Measurements from ENCODE around the gene VAV2. TPM values are rescaled to one million over a fixed set of nuclear protein-coding genes. Genes with fewer than 3 reads are reported as not detected.
A peak's percentile ranks its signal among the peaks of the same experiment; 100 is the strongest.

The VAV2 gene
- polyA plus RNA-seq, 1 of the 3 experiments (the other 2 are of a cell fraction) = 14.9 TPM

GRCh38 chr9:133979921-133980863, 11.9 kb downstream of the VAV2 start (continued):
- TF ChIP-seq FOSL2 (IDR thresholded peaks at IDR 0.05; ENCODE audit: borderline replicate concordance, low read depth) (no peak), TCF12 (IDR thresholded peaks at IDR 0.05) (no peak)

DNA sequence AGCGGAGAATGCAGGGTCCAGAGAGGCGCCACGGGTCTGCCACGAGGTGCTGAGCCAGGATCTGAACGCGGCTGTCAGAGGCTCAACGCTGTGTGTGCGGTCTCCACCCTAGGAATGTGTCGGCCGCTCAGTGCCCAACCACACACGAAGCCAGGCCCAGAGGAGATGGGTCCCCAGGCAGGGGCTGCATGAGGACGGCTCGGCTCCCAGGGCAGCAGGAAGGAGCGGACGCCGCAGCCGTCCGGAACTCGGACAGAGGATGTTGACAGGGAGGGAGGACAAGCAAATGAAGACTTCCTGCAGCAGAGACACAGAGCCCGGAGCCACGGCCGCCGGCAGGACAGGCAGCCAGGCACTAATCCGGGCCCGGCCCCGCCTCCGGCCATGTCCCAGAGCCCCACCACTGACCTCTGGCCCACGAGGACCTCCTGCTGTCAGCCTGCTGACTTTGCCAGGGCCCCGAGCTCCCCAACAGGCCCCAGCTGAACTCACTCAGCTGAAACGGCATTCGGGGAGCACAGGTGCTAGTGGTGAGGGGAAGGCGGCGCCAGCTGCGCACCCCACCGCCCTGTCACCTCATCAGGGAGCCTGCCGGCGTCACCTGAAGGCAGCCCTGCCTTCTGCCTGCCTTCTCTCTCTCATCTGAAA, 12.7 kb downstream of the VAV2 start:
- Histone ChIP-seq H3K9ac (no peak overlapping the region), H3K79me2 (ENCODE audit: insufficient read depth) (peaks cover 100% of the 10 kb centered on the region), H3K4me1 (ENCODE audit: control insufficient read depth in 1 of 2, insufficient read depth in 2 of 2, low read depth in 1 of 2, low read length in 1 of 2) (peaks cover 0 to 39% of the 10 kb centered on the region in 2 experiments; a peak in 1 of 4 replicates), H4K20me1 (ENCODE audit: insufficient read depth) (peaks cover 99% of the 10 kb centered on the region), H2AFZ (ENCODE audit: low read depth) (no peak overlapping the region), H3K36me3 (replicated peaks in 1 of 2; ENCODE audit: control insufficient read depth in 1 of 2, insufficient read depth in 2 of 2, low read length in 1 of 2) (no peaks in the 10 kb centered on the region), H3K9me2 (no peaks in the 10 kb centered on the region), H3K27ac (ENCODE audit: low read depth in 2 of 2, low read length in 1 of 2) (peak overlapping the region in 1 of 2 experiments; percentile 36; a peak in 1 of 4 replicates), H3K9me3 (no peaks in the 10 kb centered on the region), H3K4me3 (ENCODE audit: low read depth in 2 of 2, low read length in 1 of 2) (no peak overlapping the region), H3K4me2 (no peak overlapping the region), H3F3A (replicated peaks; ENCODE audit: insufficient read depth) (peaks cover 4% of the 10 kb centered on the region), H3K27me3 (ENCODE audit: insufficient read depth) (no peaks in the 10 kb centered on the region)
- POLR2A ChIA-PET = no interaction called here
- WGBS (ENCODE audit: low lambda C conversion rate) = 86% methylated on average over 26 of the region's 37 CpGs
- CTCF ChIA-PET = no interaction called here
- peak; percentile 38 for DNase-seq
- TF ChIP-seq JUND (IDR thresholded peaks at IDR 0.05) (no peak), FOSL2 (IDR thresholded peaks at IDR 0.05; ENCODE audit: borderline replicate concordance, low read depth) (no peak), NRF1 (IDR thresholded peaks at IDR 0.05; ENCODE audit: low read depth, low read length) (no peak), YY1 (IDR thresholded peaks at IDR 0.05; ENCODE audit: low read depth) (no peak), SMC3 (IDR thresholded peaks at IDR 0.05; ENCODE audit: low read depth, low read length) (no peak), EP300 (IDR thresholded peaks at IDR 0.05; ENCODE audit: borderline replicate concordance in 1 of 2, low read depth in 1 of 2, low read length in 1 of 2) (no peak), POLR2AphosphoS5 (IDR thresholded peaks at IDR 0.05; ENCODE audit: low read depth, low read length) (no peak), IRF3 (IDR thresholded peaks at IDR 0.05; ENCODE audit: low read depth, low read length) (no peak), MAX (IDR thresholded peaks at IDR 0.05; ENCODE audit: low read depth) (no peak), CHD2 (IDR thresholded peaks at IDR 0.05; ENCODE audit: low read length, partially characterized antibody) (no peak), TAF1 (IDR thresholded peaks at IDR 0.05; ENCODE audit: borderline replicate concordance, low read depth, low read length) (no peak), GABPA (IDR thresholded peaks at IDR 0.05; ENCODE audit: low read depth) (no peak), FOXJ3 (CRISPR knock-in tag; IDR thresholded peaks at IDR 0.05) (no peak), REST (IDR thresholded peaks at IDR 0.05; ENCODE audit: low read depth, low read length) (no peak), GATA2 (CRISPR knock-in tag; IDR thresholded peaks at IDR 0.05) (no peak)
- TF ChIP-seq, protein P1, sequence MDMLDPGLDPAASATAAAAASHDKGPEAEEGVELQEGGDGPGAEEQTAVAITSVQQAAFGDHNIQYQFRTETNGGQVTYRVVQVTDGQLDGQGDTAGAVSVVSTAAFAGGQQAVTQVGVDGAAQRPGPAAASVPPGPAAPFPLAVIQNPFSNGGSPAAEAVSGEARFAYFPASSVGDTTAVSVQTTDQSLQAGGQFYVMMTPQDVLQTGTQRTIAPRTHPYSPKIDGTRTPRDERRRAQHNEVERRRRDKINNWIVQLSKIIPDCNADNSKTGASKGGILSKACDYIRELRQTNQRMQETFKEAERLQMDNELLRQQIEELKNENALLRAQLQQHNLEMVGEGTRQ (IDR thresholded peaks at IDR 0.05; ENCODE audit: borderline replicate concordance, low read depth, low read length) = no peak
- TF ChIP-seq, protein P2, sequence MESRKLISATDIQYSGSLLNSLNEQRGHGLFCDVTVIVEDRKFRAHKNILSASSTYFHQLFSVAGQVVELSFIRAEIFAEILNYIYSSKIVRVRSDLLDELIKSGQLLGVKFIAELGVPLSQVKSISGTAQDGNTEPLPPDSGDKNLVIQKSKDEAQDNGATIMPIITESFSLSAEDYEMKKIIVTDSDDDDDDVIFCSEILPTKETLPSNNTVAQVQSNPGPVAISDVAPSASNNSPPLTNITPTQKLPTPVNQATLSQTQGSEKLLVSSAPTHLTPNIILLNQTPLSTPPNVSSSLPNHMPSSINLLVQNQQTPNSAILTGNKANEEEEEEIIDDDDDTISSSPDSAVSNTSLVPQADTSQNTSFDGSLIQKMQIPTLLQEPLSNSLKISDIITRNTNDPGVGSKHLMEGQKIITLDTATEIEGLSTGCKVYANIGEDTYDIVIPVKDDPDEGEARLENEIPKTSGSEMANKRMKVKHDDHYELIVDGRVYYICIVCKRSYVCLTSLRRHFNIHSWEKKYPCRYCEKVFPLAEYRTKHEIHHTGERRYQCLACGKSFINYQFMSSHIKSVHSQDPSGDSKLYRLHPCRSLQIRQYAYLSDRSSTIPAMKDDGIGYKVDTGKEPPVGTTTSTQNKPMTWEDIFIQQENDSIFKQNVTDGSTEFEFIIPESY (IDR thresholded peaks at IDR 0.05; ENCODE audit: borderline replicate concordance, low read depth) = no peak
- TF ChIP-seq, protein P3, sequence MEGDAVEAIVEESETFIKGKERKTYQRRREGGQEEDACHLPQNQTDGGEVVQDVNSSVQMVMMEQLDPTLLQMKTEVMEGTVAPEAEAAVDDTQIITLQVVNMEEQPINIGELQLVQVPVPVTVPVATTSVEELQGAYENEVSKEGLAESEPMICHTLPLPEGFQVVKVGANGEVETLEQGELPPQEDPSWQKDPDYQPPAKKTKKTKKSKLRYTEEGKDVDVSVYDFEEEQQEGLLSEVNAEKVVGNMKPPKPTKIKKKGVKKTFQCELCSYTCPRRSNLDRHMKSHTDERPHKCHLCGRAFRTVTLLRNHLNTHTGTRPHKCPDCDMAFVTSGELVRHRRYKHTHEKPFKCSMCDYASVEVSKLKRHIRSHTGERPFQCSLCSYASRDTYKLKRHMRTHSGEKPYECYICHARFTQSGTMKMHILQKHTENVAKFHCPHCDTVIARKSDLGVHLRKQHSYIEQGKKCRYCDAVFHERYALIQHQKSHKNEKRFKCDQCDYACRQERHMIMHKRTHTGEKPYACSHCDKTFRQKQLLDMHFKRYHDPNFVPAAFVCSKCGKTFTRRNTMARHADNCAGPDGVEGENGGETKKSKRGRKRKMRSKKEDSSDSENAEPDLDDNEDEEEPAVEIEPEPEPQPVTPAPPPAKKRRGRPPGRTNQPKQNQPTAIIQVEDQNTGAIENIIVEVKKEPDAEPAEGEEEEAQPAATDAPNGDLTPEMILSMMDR (IDR thresholded peaks at IDR 0.05) = no peak

All from SK-N-SH (cell line).